Measurements from ENCODE around the gene OPHN1. TPM values are rescaled to one million over a fixed set of nuclear protein-coding genes. Genes with fewer than 3 reads are reported as not detected.
A peak's percentile ranks its signal among the peaks of the same experiment; 100 is the strongest.

Gene OPHN1, protein sequence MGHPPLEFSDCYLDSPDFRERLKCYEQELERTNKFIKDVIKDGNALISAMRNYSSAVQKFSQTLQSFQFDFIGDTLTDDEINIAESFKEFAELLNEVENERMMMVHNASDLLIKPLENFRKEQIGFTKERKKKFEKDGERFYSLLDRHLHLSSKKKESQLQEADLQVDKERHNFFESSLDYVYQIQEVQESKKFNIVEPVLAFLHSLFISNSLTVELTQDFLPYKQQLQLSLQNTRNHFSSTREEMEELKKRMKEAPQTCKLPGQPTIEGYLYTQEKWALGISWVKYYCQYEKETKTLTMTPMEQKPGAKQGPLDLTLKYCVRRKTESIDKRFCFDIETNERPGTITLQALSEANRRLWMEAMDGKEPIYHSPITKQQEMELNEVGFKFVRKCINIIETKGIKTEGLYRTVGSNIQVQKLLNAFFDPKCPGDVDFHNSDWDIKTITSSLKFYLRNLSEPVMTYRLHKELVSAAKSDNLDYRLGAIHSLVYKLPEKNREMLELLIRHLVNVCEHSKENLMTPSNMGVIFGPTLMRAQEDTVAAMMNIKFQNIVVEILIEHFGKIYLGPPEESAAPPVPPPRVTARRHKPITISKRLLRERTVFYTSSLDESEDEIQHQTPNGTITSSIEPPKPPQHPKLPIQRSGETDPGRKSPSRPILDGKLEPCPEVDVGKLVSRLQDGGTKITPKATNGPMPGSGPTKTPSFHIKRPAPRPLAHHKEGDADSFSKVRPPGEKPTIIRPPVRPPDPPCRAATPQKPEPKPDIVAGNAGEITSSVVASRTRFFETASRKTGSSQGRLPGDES
- total RNA-seq, result 8.7 and 11.7 TPM in 2 replicates

DNA sequence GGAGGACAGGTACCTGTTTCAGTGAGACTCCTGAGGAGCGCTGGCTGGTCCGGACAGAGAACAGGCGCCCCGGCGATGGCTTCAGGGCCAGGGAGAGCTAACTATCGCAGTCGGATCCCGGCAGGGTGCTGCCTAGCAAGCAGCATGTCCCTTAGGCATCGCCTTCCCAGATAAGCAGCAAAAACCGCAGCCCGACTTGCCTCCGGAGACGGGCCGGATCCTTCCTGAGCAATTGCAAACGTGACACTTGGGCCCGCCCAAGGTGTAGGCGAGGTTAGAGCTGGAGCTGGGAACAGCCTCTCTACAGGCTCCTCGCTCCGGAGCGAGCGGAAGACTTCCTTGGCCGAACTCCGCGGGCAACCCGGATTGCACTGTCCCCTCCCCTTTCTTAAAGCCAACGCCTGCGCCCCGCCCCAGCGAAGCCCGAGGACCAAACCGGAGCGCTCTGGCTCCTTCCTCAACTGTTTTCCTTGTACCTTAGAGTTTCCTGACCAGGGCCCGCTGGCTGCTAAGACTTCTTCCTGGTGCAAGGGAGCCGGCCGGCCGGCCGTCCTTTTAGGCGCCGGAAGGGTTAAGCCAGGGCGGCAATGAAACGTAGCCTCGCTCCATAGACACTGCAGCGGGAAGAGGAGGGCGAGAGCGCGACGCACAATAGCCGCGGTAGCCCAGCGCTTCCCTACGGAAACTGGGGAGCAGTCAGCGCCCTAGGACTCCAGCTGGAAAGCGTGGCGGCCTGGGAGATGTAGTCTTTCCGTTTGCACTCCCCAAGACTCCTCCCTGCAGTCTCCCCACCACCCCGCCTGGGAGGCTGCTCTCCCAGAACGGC, at the start of gene OPHN1:
Gene OPHN1, minus strand, starts transcription at position 341 of the 826 bp plus-strand sequence. CDS start 475 bp downstream, outside the sequence.
- peak; percentile 78 for DNase-seq

DNA sequence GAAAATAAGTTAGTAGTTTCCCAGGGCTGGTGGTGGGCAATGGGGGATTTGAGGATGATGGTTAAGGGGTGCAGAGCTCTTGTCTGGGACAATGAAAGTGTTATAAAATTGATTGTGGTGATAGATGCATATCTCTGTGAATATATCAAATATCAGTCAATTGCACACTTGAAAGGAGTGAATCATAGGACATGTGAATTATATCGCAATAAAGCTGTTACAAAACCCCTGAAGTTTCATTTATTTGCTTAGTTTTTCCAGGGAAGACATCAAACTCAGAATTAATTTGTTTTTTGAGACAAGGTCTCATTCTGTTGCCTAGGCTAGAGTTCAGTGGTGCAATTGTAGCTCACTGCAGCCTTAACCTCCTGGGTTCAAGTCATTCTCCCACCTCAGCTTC, 47.7 kb upstream of the OPHN1 start:
- no peak for DNase-seq

DNA sequence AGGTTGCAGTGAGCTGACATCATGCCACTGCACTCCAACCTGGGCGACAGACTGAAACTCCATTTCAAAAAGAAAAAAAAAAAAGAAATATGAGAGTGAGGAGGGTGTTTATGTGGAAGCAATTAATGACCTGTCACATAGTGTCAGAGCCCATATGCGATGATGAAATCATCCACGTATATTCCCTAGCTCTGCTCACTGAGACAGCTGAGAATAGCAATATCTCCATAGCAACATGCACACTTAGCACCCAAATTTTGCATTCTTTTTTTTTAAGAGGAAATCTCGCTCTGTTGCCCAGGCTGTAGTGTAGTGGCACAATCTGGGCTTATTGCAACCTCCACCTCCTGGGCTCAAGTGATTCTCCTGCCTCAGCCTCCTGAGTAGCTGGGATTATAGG, 31.5 kb upstream of the OPHN1 start:
- no peak for DNase-seq

DNA sequence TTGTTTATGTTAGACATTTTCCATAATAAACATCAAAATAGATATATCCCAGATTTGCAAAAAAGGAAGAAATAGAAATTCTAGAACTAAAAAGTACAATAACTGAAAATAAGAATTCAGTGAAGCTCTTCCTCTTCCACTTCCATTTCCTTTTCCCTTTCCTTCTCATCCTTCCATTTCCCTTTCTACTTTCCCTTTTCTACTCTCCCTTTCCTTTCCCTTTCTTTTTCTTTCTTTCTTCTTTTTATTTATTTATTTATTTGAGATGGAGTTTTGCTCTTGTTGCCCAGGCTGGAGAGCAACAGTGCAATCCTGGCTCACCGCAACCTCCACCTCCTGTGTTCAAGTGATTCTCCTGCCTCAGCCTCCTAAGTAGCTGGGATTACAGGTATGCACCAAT, 30.6 kb upstream of the OPHN1 start:
- DNase-seq, result no peak

DNA sequence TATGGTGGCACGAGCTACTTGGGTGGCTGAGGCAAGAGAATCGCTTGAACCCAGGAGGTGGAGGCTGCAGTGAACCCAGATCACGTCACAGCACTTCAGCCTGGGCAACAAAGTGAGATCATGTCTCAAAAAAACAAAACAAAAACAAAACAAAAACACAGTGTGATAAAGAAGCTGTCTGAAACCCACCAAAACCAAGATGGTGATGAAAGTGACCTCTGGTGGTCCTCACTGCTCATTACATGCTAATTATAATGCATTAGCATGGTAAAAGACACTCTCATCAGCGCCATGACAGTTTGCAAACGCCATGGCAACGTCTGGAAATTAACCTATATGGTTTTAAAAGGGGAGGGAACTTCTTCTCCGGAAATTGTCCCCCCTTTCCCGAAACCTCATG, 29.4 kb upstream of the OPHN1 start:
- peak; percentile 67 for DNase-seq

DNA sequence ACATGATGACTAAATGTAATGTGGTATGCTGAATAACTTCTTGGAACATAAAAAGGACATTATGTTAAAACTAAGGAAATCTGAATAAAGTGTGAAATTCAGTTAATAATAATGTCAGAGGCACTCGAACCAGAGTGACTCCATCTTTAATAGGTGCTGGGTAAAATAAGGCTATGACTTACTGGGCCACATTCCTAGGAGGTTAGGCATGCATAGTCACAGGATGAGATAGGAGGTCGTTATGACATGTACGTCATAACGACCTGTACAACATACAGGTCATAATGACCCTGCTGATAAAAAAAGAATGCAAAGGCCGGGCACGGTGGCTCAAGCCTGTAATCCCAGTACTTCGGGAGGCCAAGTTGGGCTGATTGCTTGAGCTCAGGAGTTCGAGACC, 28.9 kb upstream of the OPHN1 start:
- peak; percentile 48 for DNase-seq

DNA sequence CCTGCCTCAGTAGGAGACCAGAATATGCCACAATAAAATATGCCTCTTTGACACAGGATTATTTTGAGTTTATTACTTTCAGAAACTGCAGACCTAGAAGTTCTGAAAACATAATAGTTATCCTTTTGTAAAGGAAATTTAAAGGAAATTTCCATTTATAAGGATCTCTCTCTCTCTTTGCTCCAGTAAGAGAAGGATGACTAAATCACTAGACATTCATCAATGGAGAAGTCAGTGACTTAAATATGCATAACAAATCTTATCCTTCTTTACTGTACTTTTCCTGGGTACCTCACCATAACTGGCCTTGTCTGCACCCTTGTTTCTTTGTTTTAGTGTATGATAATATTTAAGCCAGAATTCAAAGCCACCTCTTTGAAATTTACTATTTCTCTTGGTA, 28.3 kb upstream of the OPHN1 start:
- no peak for DNase-seq

DNA sequence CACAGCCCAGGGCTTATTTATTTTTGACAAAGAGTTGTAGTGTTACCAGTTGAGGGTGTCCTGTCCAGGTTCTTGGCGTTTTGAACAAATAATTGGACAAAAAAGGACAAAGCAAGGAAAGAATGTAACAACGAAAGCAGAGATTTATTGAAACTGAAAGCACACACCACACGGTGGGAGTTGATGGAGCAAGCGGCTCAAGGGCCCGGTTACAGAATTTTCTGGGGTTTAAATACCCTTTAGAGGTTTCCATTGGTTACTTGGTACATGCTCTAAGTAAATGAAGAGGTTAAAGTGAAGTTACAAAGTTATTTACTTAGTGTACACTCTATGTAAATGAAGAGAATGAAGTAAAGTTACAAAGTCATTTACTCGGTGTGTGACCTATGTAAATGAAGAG, 27.8 kb upstream of the OPHN1 start:
- DNase-seq, result no peak

DNA sequence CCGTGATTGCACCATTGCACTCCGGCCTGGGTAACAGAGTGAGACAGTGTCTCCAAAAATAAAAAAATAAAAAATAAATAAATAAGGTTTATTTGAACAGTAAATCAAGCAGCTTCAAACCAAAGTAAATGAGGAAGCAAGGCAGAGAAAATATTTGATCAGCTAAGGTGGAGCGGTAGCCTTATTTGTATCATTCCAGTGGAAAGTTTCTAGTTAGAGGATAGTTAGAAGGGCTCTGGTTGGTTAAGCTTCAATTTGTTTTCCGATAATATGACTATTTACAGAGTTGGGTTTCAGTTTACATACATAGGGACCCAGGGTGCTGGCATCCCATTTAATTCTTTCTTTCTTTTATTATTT, 21.8 kb upstream of the OPHN1 start:
- no peak for DNase-seq

DNA sequence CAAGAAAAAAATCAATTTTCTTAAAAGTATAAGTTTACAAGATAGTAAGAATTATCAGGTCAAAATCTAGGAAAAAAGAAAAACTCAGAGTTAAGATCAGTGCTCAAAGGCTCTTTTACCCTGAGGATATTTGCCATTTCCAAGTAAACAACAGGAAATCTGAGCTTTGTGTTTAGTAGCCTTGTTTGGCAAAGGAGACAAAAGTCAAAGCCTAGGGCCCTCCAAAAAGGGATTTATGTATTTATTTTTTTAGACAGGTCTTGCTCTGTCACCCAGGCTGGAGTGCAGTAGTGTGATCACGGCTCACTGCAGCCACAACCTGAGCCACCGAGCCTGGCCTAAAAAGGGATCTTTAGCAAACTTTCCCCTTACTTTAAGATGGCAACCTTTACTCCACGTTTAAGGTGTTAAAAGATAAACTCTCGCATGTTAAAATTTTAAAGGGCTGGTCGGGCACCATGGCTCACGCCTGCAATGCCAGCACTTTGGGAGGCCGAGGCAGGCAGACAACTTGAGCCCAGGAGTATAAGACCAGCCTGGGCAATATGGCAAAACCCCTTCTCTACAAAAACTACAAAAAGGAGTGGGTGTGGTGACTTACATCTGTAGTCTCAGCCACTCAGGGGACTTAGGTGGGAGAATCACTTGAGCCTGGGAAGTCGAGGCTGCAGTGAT, 21.3 kb upstream of the OPHN1 start:
- DNase-seq, result no peak

DNA sequence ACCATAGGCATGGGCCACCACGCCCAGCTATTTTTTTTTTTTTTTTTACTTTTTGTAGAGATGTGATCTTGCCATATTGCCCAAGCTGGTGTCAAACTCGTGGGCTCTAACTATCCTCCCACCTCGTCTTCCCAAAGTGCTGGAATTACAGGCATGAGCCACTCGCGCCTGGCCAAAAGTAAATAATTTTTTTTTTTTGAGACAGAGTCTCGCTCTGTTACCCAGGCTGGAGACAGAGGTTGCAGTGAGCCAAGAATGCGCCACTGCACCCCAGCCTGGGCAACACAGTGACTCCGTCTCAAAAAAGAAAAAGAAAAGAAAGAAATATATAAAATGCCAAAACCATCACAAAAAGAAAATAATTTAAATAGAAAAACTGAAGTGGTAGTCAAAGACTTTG, 18.4 kb upstream of the OPHN1 start:
- no peak for DNase-seq

DNA sequence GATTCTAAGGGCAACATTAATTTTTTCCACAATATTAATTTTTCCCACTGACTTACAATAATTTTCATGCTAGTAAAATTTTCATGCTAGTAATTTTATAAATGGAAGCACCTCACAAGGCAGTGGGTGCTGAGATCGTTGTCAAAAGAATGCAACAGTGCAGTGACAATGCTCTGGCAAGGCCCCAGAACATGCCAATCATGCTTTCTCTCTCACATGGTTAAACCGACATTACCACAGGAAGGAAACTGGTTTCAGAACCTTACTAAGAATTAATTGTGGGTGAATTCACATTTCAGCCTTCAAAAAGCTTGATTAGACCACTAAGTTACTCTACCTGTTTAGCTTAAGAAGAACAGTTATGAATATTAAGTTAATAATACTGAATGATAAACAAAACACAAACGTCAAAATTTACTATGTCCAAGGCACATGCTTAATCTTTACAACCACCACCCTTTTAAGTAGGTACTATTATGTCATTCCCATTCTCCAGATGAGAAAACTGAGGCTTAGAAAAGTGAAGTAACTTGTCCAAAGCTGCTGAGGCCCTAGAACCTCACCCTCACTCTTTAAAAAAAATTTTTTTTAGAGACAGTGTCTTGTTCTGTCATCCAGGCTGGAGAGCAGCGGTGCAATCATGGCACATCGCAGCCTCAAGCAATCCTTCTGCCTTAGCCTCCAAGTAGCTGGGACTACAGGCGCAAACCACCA, 10.0 kb upstream of the OPHN1 start:
- peak; percentile 83 for DNase-seq

DNA sequence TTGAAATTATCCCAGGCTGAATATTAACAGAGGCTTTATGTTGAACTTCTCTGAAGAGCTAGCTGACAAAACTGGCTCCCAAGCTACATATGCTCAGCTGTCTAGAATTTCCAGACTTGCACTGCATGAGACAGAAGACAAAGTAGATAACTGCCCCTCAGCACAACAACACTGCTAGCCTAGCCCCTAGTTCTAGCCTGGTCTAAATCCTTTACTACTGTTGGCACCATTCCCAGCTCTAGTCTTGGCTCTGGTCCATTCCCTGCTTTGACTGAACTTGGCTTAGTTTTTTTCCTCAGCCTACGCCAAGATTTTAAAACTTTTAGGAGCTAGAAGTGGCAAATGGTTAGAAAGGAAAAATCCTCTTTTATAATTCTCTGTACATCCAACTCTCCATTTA, 7.6 kb upstream of the OPHN1 start:
- DNase-seq, result peak; percentile 87

DNA sequence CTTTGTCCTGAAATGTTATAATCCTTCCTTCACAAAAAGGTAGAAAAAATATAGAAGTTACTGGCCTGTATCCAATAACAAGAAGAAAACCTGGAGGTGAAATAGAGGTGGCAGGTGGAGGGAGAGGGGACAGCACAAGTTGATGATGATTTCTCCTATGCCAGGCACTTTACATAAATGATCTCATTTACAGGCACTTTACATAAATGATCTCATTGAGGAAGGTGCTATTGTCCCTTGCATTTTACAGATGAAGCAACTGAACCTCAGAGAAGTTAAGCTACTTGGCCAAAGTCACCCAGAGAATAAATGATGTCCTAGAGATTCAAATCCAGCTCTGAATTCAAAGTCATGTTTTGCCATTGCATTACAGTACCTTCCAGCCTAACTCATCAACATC, 7.1 kb upstream of the OPHN1 start:
- DNase-seq, result peak; percentile 5

DNA sequence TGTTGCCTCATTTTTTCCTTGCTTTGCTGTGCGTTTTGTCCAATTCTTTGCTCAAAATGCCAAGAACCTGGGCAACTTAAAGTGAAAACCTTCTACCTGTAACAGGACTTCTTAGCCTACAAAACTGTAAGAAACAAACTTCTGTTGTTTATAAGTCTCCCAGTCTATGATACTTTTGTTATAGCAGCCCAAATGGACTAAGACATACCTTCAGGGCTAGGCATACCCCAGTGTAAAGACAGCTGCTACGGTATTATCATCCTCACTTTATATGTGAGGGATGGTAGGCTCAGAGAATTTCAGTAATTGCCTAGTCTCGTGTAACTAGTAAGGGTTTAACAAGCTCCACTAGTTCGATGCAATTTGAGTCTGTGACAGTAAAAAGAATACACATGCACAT, 6.0 kb upstream of the OPHN1 start:
- no peak for DNase-seq

DNA sequence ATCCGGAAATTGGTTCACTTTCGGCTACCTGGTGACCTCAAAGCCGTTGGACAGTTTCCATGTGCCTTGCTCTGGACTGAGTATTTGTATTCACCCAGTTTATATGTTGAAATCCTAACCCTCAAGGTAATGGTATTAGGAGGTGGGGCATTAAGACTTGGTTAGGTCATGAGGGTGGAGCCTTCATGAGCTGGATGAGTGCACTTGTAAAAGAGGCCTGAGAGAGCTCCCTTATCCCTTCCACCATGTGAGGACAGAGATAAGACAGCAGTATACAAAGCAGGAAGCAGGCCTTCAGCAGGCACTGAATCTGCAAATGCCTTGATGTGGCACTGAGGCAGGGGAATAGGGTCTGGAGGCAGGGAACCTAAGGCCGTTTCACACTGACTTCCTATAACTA, 5.3 kb upstream of the OPHN1 start:
- no peak for DNase-seq

DNA sequence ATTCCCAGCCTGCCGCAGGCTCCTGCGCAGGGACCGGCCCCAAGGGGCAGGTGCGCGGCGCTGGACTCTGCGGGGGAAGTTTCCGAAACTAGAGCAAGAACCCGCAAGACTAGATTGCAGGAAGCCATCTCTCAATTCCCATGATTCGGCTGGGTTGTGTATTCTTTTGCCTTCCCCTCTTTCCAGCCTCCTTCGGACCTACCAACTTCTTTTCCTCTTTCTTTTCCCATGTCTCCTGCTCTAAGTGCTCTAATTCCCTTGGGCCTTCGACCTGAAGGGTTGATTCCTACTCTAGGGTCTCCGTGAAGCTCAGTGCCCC, 645 bp upstream of the OPHN1 start:
- no peak for DNase-seq

DNA sequence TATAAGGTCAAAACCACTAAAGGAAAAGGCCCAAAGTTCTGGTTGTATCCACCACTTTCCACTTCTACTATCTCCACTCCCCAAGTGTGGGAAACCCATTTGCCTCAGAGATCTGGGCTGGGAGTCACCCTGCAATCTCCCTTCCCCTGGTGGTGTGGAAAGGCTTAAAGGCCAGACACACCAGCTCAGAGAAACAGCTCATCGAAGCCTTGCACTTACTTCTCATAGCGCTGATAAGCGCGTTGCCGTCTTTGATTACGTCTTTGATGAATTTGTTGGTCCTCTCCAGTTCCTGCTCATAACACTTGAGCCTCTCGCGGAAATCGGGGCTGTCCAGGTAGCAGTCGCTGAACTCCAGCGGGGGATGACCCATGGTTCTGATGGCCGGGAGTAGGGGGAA, 647 bp downstream of the OPHN1 start:
- DNase-seq, result peak; percentile 35

DNA sequence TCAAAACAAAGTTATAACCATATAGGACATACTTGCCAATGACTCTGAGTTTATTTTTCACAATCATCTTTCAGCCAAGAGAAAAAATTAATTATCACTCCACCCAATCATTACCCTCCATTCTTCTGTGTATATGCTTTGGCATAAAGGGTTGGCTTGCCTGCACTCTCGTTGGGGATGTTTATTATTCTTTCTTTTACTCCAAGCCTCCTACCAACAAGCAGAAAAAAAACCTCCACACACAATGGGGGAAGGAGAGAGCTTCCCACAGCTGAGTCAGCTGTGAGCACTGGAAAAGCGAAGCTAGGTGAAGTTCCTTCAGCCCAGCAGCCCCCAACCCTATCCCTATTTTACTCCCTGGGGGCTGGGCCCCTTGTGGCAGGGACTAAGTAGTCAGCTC, 1.5 kb downstream of the OPHN1 start:
- no peak for DNase-seq

DNA sequence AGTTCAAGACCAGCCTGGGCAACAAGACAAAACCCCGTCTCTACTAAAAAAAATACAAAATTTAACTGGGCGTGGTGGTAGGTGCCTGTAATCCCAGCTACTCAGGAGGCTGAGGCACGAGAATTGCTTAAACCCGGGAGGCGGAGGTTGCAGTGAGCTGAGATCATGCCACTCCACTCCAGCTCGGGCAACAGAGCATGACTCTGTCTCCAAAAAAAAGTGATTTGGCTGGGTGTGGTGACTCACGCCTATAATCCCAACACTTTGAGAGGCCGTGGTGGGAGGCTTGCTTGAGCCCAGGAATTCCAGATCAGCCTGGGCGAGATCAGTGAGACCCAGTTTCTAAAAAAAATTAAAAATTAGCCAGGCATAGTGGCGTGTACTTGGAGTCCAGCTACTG, 4.1 kb downstream of the OPHN1 start:
- no peak for DNase-seq

DNA sequence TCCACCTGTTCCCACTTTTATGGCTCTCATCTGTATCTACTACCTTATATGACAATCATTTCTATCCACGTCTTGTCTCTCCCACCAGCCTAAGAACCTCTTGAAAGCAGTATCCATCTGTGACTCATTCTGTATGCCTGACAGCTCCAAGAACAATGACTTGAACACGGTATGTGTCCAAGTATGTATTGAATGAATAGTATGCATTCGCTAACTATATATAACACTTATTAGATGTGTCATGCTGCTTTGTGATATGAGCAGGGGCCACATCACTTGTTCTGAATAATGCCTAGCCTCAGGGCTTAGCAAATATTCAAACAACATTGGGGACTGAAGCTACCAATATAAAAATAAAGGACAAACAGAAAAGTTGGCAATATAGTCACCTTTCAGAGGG, 4.9 kb downstream of the OPHN1 start:
- peak; percentile 34 for DNase-seq

DNA sequence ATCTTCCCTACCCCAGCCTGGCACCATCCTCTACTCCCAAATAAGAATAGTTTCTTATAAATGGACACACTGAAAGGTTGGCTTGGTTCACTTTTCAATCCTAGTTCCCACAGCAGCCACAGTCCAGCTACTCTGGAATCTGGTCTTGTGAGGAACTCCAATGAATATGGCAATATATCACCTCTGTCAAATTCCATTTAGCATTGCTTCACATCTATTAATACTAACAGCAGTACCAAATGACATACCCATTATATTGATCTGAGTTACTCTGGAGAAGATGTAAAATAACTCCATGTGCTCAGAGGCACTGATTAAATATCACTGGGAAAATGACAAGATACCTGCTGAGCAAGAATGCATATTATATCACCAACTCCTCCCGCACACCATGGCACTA, 8.6 kb downstream of the OPHN1 start:
- DNase-seq, result no peak
